Activated naive CD4-positive, alpha-beta T cell treated with anti-CD3 and anti-CD28 coated beads for 36 hours (primary cell): Measurements from ENCODE around the gene STKLD1. TPM values are rescaled to one million over a fixed set of nuclear protein-coding genes. Genes with fewer than 3 reads are reported as not detected.

Experiments
- total RNA-seq, 2 experiments: library from RNA; stranded (reverse); gene quantifications; one replicate each; pipeline ENCODE4 v1.2.3, GENCODE V29; 2021

STKLD1 gene
- total RNA-seq, 2 experiments from 2014 or later = 0.35 to 0.41 TPM

Other genes with a start within 250 kb of the STKLD1 start
- 1 to 10 TPM; 3.9 to 4.7 TPM for gene GBGT1, start 212.5 kb upstream of the STKLD1 start, total RNA-seq
- not detected for gene OBP2B, start 167.1 kb upstream of the STKLD1 start, total RNA-seq
- gene ABO, start 101.2 kb upstream of the STKLD1 start, total RNA-seq = not detected
- 10 to 100 TPM; 13.6 to 13.8 TPM for gene SURF6, start 40.2 kb upstream of the STKLD1 start, total RNA-seq
- 10 to 100 TPM; 18.4 to 21.5 TPM for gene MED22, start 28.2 kb upstream of the STKLD1 start, total RNA-seq
- gene RPL7A, start 28.1 kb upstream of the STKLD1 start, total RNA-seq = 1,000 to 10,000 TPM; 3,985 to 4,111 TPM
- 10 to 100 TPM; 24.9 to 27.8 TPM for gene SURF1, start 19.9 kb upstream of the STKLD1 start, total RNA-seq
- gene SURF2, start 19.8 kb upstream of the STKLD1 start, total RNA-seq = 10 to 100 TPM; 15.0 to 16.2 TPM
- gene SURF4, start 306 bp upstream of the STKLD1 start, total RNA-seq = 100 to 1,000 TPM; 299 to 302 TPM
- gene REXO4, start 41.6 kb downstream of the STKLD1 start, total RNA-seq = 10 to 100 TPM; 22.5 to 27.0 TPM
- 1 to 10 TPM; 3.0 to 3.2 TPM for gene ADAMTS13, start 46.0 kb downstream of the STKLD1 start, total RNA-seq
- under 1 TPM; 0.35 to 0.45 TPM for gene CACFD1, start 83.6 kb downstream of the STKLD1 start, total RNA-seq
- under 1 TPM; 0.62 to 0.83 TPM for gene SLC2A6, start 102.7 kb downstream of the STKLD1 start, total RNA-seq
- not detected for gene MYMK, start 148.6 kb downstream of the STKLD1 start, total RNA-seq
- under 1 TPM; 0.14 to 0.17 TPM for gene ADAMTSL2, start 158.3 kb downstream of the STKLD1 start, total RNA-seq
- gene FAM163B, start 233.0 kb downstream of the STKLD1 start, total RNA-seq = not detected